Breast epithelium (tissue), 3 donors: ENCODE measurements around the gene LANCL3.

Source experiments
- CTCF ChIP-seq, 3 donors: fragments of 450-650 bp; IDR thresholded peaks; one replicate each; pipeline ENCODE4 v1.5.1; 2016 to 2017; ENCODE audit warnings: antibody characterized with exemption in 3 of 3, mild to moderate bottlenecking in 3 of 3, moderate library complexity in 3 of 3
- POLR2A ChIP-seq: fragments of 450-650 bp; IDR thresholded peaks from one replicate; pipeline ENCODE4 v1.6.1; 2016; ENCODE audit warnings: antibody characterized with exemption, mild to moderate bottlenecking, moderate library complexity
- POLR2AphosphoS5 ChIP-seq, 3 donors: sonication (generic); formaldehyde crosslinking; IDR thresholded peaks; one replicate each; pipeline ENCODE4 v1.6.1; 2017; ENCODE audit warnings: antibody characterized with exemption in 3 of 3

GRCh38 chrX:37717708-37718107 is 146.2 kb downstream of the LANCL3 start:
- TF ChIP-seq CTCF (IDR thresholded peaks at IDR 0.05) (no peak), POLR2AphosphoS5 (IDR thresholded peaks at IDR 0.05) (no peak), POLR2A (no peak)
